GM19438 (cell line): ENCODE results near the gene SH3BGRL2.
"Not testable (repeated sequence)": the region's sequence is repeated elsewhere in the genome, so short reads cannot be mapped to it uniquely, and the experiment has no call there.

Experiments used
- ATAC-seq: cut with Tn5 transposase; IDR thresholded peaks from one replicate; pipeline ENCODE4 v1.9.1; 2021; ENCODE audit warnings: low read depth; ENCODE audit not compliant: unreplicated experiment

SH3BGRL2 gene

GRCh38 chr6:79646561-79646960, 15.4 kb downstream of the SH3BGRL2 start:
- no peak for ATAC-seq

GRCh38 chr6:79647741-79648140, 16.6 kb downstream of the SH3BGRL2 start:
- ATAC-seq: no peak

- no peak for ATAC-seq
These were observed 17.2 kb downstream of the SH3BGRL2 start for GRCh38 chr6:79648328-79648727.

GRCh38 chr6:79649016-79649415, 17.9 kb downstream of the SH3BGRL2 start:
- no peak for ATAC-seq

DNA sequence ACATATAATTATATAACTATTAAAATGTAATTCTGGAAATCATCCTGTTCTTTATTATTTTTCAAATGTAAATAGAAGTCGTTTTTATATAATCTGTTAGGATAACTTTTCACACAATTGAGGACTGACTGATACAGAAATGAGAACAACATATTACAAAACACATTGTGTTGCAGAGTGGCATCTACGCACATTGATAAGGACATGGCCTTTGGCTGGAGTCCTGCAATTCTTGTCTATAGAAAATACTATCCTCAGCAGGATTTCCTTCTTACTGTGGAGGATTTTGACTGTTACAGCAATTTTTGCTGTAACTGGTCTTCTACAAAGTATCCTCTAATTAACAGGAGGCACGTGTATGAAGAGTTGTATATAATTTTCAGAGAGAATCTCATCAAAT, 19.8 kb downstream of the SH3BGRL2 start:
- ATAC-seq: no peak

GRCh38 chr6:79656134-79656533, 25.0 kb downstream of the SH3BGRL2 start:
- ATAC-seq: no peak

- no peak for ATAC-seq
These were observed 26.1 kb downstream of the SH3BGRL2 start for GRCh38 chr6:79657238-79657637.

GRCh38 chr6:79663655-79664054, 32.5 kb downstream of the SH3BGRL2 start:
- ATAC-seq: not testable (repeated sequence)

DNA sequence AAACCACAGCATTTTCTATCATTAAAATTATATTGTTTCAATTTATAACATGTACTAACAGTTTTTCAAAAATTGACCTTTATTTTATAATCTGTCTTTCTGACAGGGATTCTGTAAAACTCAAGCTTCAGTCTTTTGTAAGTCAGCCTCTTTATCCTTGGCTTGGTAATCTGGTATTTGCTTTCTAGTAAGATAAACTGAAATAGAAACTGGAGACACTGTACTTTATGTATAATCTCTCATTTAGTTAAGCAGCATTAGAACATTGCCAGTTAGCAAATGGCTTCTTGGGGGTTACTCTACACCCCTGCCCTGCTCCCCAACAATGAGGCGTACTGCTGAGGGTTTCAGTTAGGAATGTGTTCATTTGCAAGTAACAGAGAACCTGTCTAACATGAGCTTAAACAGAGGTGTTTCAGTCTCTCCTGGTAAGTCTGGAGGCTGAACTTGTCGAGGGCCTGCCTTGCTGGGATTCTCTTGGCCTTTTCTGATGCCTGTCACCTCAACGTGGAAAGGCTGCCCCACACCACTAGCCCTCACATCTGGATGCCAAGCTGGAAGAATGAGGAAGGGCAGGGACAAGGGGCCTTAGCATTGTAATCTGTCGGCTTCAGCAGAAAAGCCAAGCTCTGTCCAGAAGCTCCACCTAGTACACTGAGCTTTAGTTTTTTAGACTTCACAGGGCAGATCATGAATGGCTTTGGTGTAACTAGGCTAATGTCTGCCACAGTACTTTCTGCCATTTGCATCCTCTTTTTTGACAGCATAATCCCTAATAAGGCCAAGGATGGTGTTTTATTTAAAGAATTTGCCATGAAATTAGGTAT, 34.8 kb downstream of the SH3BGRL2 start:
- ATAC-seq: no peak

DNA sequence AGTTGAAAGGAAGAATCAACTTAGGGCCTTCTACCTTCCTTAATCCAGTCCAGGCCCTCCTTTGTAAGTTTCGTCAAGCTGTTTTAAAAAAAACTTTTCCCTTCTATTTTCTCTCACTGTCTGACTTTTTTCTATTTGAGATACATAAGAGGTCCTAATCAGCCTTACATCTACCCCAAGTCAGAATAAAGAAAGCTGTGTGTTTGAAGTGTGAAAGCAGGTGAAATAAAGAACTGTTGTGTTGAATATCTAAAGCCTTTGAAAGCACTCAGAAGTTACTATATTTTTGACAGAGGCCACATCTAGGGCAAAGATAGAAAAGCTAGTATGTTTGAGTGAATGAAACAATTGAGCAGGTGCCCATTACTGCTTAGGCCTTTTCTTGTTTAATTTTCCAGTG, 35.5 kb downstream of the SH3BGRL2 start:
- no peak for ATAC-seq

DNA sequence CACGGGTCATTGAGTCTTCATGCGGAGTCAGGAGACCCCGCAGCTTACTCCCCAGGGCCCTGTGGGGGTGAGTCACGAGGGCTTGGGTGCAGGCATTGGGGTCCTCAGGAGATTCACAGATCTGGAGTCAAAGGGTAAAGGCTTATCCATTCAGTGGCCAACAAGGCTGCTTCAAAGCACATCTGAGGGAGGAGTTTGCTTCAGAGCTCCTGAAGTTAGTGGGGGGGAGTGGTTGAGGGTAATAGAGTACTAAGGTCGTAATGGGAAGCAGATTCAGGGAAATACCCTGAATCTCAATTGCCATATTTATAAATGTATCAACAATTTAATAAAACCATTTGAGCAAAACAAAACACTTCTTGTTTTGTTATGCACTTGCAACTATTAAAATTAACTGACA, 37.3 kb downstream of the SH3BGRL2 start:
- no peak for ATAC-seq

DNA sequence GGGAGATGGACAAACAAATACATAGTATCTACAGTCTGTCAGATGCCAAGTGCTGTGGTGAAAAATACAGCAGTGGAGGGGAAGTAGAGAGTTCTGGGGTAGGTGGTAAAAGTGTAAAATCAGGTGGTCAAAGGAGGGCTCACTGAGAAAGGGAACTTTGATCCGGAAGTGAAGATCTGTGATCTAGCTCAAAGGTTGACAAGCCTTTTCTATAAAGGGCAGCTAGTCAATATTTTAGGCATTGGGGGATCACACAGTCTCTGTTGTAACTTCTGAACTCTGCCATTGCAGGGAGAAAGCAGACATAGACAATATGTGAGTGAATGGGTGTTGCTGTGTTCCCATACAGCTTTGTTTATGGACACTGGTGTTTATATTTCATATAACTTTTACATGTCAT, 38.6 kb downstream of the SH3BGRL2 start:
- no peak for ATAC-seq

DNA sequence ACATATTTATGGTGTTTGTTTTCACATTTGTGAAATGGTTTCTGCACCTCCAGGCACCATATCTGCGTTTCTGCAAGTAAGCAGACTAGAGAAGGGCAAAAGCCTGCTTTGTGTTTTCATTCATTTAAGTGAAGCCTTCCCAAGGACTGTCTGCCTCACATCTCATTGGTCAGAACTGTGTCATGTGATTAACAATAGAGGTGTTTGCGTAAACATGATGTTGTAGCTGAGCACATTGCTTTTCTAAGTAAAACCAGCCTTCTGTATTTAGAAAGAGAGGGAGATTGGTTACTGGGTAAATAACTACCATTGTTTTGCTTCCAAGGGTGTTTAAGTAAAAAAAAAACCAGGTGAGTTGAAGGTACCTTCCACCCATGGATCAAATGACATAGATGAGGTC, 39.7 kb downstream of the SH3BGRL2 start:
- ATAC-seq: no peak

DNA sequence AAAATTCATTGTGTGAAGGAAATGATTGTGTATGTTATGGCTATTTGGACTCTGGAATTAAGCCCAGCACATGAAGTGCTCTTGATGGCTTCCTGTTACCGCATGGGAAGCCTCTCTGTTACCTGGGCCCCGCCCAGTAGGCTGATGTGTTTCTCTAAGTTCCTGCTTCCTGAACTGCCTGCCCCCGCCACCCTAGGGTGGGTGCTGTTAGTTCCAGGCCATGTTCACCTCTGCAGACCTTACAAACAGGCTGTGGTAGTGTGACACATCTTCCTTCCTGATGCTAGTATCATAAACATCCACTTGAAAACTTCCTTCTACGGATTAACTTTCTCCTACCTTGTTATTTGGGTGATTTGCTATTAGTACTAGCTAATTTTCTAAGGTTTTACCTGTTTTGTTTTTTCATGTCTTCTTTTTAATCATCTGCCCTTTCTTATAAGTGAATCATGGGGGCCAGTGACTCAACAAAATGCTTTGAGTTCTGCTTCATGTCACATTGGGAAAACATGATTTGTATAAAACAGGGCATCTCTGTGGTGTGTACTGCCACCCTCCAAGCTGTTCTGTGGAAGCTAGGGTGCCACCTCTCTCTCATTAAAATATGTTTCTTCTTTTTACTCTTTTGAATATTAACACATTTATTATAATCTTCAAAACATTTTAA, 40.6 kb downstream of the SH3BGRL2 start:
- no peak for ATAC-seq

DNA sequence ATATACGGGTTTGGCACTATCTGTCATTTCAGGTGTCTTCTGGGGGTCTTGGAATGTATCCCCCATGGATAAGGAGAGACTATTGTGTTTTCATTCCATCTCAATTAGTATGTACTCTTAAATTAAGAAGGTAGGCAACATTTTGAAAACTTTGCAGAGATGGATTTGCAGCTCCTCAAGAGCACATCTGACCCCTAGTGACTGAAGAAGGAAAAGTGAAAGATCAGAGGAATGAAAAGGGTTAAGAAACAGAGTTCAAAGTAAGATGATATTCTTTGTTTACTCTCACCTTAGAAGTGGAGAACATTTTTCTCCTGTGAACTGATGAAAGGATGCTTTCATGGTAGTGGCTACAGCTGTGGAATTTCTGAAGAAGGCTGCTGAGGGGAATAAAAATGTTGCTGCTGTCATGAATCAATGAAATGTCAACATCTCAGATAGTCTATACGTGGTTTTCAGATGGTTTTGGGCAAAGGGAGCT, 41.5 kb downstream of the SH3BGRL2 start:
- no peak for ATAC-seq

DNA sequence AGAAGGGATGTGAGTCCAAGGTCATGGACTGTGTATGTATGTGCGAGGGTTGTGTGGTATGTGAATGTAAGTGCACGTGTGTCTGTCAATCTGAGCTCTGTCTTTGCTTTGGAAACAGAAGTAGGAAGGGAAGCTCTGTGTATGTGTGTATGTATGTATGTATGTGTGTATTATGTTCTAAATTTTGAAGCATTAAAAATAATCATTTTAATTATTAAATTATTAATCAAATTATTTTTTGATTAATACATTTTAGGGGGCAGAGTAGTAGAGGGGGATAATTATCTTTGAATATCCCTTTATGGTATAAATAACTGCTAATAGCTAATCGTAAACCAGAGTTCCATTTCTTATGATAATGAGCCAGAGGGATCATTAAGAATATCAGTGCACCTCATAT, 42.8 kb downstream of the SH3BGRL2 start:
- no peak for ATAC-seq

DNA sequence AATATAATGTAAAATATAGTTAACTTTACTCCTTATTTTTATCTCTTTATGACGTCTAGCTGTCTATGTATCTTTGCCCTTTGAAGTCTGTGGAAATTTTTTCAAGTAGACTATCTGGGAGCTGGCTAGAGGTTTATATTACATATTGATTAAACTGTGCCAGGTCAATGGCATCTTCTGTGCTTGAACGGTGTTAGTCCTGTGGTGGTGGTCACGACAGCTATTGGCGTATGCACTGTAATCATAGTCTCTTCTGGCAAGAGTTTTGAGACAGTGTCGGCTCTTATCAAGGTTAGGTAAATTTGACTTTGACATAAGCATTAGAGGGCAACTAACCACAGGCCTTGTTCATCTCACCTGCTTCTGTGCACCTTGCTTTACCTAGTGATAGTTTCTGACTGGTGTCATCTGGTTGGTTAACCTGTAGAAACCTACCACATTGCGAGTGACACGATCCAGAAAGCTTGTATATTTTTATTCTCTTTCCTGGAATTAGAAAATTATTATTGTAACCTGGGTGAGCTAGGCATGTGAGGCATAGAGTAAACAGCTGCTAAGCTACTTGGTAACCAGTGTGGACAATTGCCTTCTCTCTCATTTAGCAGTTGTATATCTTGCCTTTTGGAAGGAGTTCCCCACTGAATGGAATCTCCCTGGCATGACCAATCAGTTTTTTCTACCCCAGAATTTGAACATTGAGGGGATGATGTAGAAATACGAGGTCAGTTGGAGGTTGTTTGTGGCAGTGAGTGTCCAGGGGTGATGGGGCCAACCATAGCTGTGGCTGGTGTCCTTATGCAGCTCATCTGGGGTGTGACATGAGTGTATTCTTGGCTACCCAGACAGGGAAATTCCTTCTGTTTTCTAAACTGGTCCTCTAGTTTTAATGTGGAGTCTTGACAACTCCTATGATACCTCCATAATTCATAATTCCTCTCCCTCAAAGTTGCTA, 45.9 kb downstream of the SH3BGRL2 start:
- ATAC-seq: no peak

DNA sequence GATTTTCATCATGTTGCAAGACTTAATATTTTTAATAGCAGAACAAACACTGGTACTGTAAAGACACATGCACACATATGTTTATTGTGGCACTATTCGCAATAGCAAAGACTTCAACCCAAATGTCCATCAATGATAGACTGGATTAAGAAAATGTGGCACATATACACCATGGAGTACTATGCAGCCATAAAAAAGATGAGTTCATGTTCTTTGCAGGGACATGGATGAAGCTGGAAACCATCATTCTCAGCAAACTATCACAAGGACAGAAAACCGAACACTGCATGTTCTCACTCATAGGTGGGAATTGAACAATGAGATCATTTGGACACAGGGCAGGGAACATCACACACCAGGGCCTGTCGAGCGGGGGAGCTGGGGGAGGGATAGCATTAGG, 51.6 kb downstream of the SH3BGRL2 start:
- not testable (repeated sequence) for ATAC-seq

- ATAC-seq: no peak
These were observed 53.7 kb downstream of the SH3BGRL2 start for GRCh38 chr6:79684876-79685275.

DNA sequence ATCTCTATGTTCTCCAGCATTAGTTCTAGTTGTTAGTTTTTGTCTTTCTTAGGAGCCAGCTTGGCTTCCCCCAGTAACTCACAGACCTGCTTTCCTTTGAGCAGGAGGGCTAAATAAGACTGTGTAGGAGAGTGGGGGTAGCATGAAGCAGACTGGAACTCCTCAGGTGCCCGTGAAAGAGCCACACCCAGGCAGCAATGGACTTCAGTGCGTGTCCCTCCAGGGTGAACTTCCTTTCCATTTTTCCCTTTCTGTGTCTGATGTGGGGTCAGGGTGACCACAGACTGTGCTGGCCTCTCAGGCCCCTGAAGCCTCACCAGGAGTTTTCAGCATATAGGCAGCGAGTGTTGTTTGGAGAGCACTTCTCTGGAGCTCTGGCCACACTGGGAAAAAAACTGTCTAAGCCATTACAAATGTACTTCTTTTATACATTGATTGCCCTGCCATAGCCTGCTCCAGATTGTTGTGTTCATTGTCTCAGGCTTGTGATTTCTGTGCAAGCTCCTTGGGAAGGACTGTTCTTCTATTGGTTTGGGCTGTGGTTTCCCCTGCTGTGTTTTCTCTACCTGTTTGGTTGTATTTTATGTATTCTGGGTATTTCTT, 55.7 kb downstream of the SH3BGRL2 start:
- ATAC-seq: no peak
